Esophagus squamous epithelium (tissue), 5 donors: ENCODE measurements around the gene CCNY. TPM values are rescaled to one million over a fixed set of nuclear protein-coding genes. Genes with fewer than 3 reads are reported as not detected.

ENCODE experiments used
- DNase-seq: peaks from one replicate; lab custom pipeline; 2025; lab: John Stamatoyannopoulos, UW
- H3K27ac ChIP-seq, 4 donors: fragments of 200-600 bp; sonication (generic); one replicate each; pipeline ENCODE4 v1.5.1; 2016 to 2019; ENCODE audit warnings: mild to moderate bottlenecking in 1 of 4
- H3K27me3 ChIP-seq, 4 donors: fragments of 200-600 bp; sonication (generic); 1 replicate in 3 of 4; 2 replicates in 1 of 4; pipeline versions ENCODE4 v1.5.1 to v1.6.0; 2017 to 2021; ENCODE audit warnings: antibody characterized with exemption in 1 of 4
- H3K36me3 ChIP-seq, 3 donors: fragments of 200-600 bp; sonication (generic); one replicate each; pipeline ENCODE4 v1.5.1; 2016 to 2019
- H3K4me1 ChIP-seq, 3 donors: fragments of 200-600 bp; sonication (generic); one replicate each; pipeline ENCODE4 v1.5.1; 2017 to 2019
- H3K4me3 ChIP-seq, 4 donors: fragments of 200-600 bp; sonication (generic); 1 replicate in 3 of 4; 2 replicates in 1 of 4; pipeline ENCODE4 v1.5.1; 2016 to 2019; ENCODE audit warnings: mild to moderate bottlenecking in 2 of 4, moderate library complexity in 1 of 4
- H3K9me3 ChIP-seq, 3 donors: fragments of 200-600 bp; sonication (generic); one replicate each; pipeline ENCODE4 v1.5.1; 2016 to 2019
- POLR2A ChIP-seq, 4 donors: fragments of 450-650 bp; IDR thresholded peaks; one replicate each; pipeline ENCODE4 v1.6.1; 2017; ENCODE audit warnings: antibody characterized with exemption in 4 of 4, mild to moderate bottlenecking in 4 of 4, moderate library complexity in 3 of 4
- WGBS, 2 donors: methylation state at CpG; one replicate each; pipeline ENCODE4 v1.1.5; 2018; 5-methylcytosine and 5-hydroxymethylcytosine counted together
- intact Hi-C: fragments of 100-400 bp; cut with DNase I; formaldehyde crosslinking; loops from one replicate; pipeline ENCODE4 v1.15.0; 2022
- total RNA-seq, 4 donors: library from RNA; depleted of rRNA; stranded (reverse); fragments of >200 nt; gene quantifications; one replicate each; pipeline ENCODE4 v1.1.0, GENCODE V29; 2016
- TF ChIP-seq, protein P1 (sequence below), 6 experiments: fragments of 450-650 bp in 4 of 6; fragments of 200-600 bp in 2 of 6; sonication (generic) in 2 of 6; IDR thresholded peaks; one replicate each; pipeline ENCODE4 v1.5.1; 2016 to 2019; ENCODE audit warnings: antibody characterized with exemption in 6 of 6, mild to moderate bottlenecking in 4 of 6, moderate library complexity in 4 of 6
- donor health status: DM: yes; HTN: yes; CAD: no.

CCNY gene
- total RNA-seq, 4 donors from 2014 or later = 24.1 to 41.5 (median 30.4) TPM

DNA sequence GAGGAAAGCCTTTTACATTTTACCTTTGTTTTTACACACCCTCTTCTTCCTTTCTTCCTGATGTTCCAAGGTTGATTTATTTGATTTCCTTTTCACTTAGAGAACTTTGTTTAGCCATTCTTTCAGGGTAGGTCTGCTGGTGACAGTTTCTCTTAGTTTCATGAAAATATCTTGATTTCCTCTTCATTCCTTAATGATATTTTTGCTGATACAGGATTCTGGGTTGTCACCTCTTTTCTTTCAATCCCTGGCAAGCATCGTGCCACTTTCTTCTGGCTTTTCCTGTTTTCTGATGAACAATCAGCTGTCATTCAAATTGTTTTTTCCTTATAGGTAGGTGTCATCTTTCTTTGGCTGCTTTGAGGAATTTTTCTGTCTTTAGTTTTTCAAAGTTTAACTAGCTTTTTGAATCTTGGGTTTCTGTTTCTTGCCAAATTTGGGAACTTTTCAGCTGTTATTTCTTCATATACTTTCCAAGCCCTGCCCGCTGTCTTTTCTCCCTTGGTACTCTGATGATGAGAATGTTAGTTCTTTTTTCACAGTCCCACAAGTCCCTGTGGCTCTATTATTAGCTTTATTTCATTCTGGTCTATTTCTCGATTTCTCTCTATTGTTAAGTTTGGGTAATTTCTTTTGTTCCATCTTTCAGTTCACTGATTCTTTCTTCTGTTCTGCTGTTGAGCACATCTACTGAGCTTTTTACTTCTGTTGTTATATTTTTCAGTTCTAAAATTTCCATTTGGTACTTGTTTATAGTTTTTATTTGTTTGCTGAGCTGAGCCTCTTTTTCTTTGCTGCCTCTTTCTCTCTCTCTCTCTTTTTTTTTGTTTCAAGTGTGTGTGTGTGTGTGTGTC lies 102.6 kb downstream of the CCNY start:
- H3K9me3 ChIP-seq = peaks cover 2 to 32% (median 18%) of the 10 kb centered on the region in 3 donors
- WGBS, 2 donors = 82 to 83% methylated on average over 3 of the region's 3 CpGs
- DNase-seq = no peak

DNA sequence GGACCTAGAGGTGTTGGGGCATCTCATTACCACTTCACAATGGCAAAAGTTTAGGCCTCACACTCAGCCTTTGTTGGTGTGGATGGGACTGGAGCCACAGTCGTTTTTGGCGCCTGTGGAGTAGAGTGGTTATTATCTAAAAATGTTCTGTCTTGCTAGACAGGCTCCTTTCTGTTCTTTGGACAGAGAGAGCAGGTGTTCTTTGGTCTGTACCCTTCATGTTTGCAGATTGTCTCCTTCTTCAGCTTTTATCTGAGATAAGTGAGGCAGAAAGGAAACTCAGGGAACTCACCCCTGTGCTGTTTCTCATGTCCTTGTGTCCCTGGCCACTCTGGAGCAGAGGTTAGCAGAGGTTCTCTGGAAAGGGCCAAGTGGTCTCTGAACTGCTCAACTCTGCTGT lies 103.7 kb downstream of the CCNY start:
- Histone ChIP-seq H3K27ac (no peak overlapping the region), H3K4me3 (no peak overlapping the region), H3K36me3 (peaks cover 0 to 4% (median 0%) of the 10 kb centered on the region in 3 donors), H3K9me3 (peaks cover 5 to 42% (median 28%) of the 10 kb centered on the region in 3 donors), H3K4me1 (peaks cover 0 to under 1% (median 0%) of the 10 kb centered on the region in 3 donors), H3K27me3 (no peaks in the 10 kb centered on the region)
- intact Hi-C loops = no loop called here
- DNase-seq = no peak
- TF ChIP-seq, protein P1, sequence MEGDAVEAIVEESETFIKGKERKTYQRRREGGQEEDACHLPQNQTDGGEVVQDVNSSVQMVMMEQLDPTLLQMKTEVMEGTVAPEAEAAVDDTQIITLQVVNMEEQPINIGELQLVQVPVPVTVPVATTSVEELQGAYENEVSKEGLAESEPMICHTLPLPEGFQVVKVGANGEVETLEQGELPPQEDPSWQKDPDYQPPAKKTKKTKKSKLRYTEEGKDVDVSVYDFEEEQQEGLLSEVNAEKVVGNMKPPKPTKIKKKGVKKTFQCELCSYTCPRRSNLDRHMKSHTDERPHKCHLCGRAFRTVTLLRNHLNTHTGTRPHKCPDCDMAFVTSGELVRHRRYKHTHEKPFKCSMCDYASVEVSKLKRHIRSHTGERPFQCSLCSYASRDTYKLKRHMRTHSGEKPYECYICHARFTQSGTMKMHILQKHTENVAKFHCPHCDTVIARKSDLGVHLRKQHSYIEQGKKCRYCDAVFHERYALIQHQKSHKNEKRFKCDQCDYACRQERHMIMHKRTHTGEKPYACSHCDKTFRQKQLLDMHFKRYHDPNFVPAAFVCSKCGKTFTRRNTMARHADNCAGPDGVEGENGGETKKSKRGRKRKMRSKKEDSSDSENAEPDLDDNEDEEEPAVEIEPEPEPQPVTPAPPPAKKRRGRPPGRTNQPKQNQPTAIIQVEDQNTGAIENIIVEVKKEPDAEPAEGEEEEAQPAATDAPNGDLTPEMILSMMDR (IDR thresholded peaks at IDR 0.05) = no peak
- no peak for TF ChIP-seq POLR2A (IDR thresholded peaks at IDR 0.05)
- WGBS, 2 donors = 72 to 100% methylated on average over 1 to 2 of the region's 2 CpGs

More for the DNA sequence above, 102.6 kb downstream of the CCNY start:
- Histone ChIP-seq H3K36me3 (peaks cover 0 to 4% (median 0%) of the 10 kb centered on the region in 3 donors), H3K4me1 (peaks cover 0 to 3% (median 0%) of the 10 kb centered on the region in 3 donors), H3K4me3 (no peak overlapping the region), H3K27me3 (no peaks in the 10 kb centered on the region), H3K27ac (no peak overlapping the region)
- intact Hi-C loops = no loop called here
- TF ChIP-seq POLR2A (IDR thresholded peaks at IDR 0.05) = no peak
- TF ChIP-seq, protein P1 (IDR thresholded peaks at IDR 0.05) = no peak

DNA sequence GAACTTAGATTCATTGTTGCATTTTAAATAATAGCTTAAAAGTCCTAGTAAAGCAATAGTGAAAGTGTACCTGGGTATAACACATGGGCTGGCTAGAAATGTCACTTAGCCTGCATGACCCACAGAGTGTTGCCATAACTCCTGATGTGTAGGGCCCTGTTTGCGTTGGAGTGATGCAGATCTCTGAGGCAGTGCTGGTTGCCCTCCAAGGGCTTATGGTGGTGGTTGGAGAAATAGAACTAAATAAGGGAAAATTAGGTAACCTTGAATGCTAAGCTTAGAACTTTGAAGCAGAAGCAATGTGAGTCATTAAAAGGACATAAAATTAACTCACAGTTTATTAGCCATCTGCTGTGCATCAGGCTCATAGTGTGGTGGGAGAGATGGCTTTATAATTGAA lies 105.7 kb downstream of the CCNY start:
- H3K27me3 ChIP-seq = no peaks in the 10 kb centered on the region
- no peak overlapping the region for H3K4me3 ChIP-seq
- intact Hi-C loops = no loop called here
- H3K27ac ChIP-seq = no peak overlapping the region
- peaks cover 0 to 4% (median 0%) of the 10 kb centered on the region in 3 donors for H3K36me3 ChIP-seq
- H3K9me3 ChIP-seq = peaks cover 5 to 45% (median 31%) of the 10 kb centered on the region in 3 donors
- no peak for DNase-seq
- no peak for TF ChIP-seq POLR2A (IDR thresholded peaks at IDR 0.05)
- TF ChIP-seq, protein P1 (IDR thresholded peaks at IDR 0.05) = no peak
- H3K4me1 ChIP-seq = peaks cover 0 to 18% (median 3%) of the 10 kb centered on the region in 3 donors
- WGBS, 2 donors = 64 to 88% methylated on average over 1 of the region's 1 CpG

GRCh38 chr10:35442592-35442991 lies 106.3 kb downstream of the CCNY start:
- WGBS, 2 donors = 69 to 91% methylated on average over 4 of the region's 4 CpGs
- TF ChIP-seq POLR2A (IDR thresholded peaks at IDR 0.05) = no peak
- TF ChIP-seq, protein P1 (IDR thresholded peaks at IDR 0.05) = no peak
- intact Hi-C loops = no loop called here
- no peak overlapping the region for H3K4me3 ChIP-seq
- DNase-seq = no peak
- peaks cover 5 to 45% (median 31%) of the 10 kb centered on the region in 3 donors for H3K9me3 ChIP-seq
- peaks cover 2 to 24% (median 5%) of the 10 kb centered on the region in 3 donors for H3K4me1 ChIP-seq
- H3K27ac ChIP-seq = no peak overlapping the region
- no peaks in the 10 kb centered on the region for H3K27me3 ChIP-seq
- H3K36me3 ChIP-seq = peaks cover 0 to 4% (median 0%) of the 10 kb centered on the region in 3 donors

DNA sequence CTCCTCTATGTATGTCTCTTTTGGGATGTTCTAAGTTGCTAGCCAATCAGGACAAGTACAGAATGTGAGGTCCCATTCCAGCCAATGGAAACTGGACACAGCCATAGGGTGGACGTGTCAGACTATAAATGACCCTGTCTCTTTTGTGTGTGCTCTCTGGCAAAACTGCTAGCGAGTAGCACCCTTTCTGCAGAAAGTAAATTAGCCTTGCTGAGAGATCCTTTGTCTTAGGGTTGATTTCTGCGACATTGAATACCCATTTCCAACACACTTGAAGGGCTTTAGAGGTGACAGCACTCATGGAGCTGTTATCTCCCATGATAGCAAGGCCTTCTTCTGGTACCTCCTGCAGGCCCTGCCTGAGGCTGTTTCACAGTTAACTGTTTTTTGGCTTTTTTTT lies 107.5 kb downstream of the CCNY start:
- Histone ChIP-seq H3K27me3 (no peaks in the 10 kb centered on the region), H3K4me1 (peaks cover 15 to 37% (median 17%) of the 10 kb centered on the region in 3 donors), H3K4me3 (no peak overlapping the region), H3K36me3 (peaks cover 0 to 4% (median 0%) of the 10 kb centered on the region in 3 donors), H3K9me3 (peaks cover 5 to 45% (median 31%) of the 10 kb centered on the region in 3 donors), H3K27ac (no peak overlapping the region)
- no peak for TF ChIP-seq POLR2A (IDR thresholded peaks at IDR 0.05)
- TF ChIP-seq, protein P1 (IDR thresholded peaks at IDR 0.05) = no peak
- 91 to 92% methylated on average over 3 of the region's 3 CpGs for WGBS, 2 donors
- DNase-seq = no peak
- intact Hi-C loops = no loop called here
